Sigmoid colon (tissue), 7 donors: Measurements from ENCODE around the gene RAB36. TPM values are rescaled to one million over a fixed set of nuclear protein-coding genes. Genes with fewer than 3 reads are reported as not detected.

Experiments used
- DNase-seq: peaks from one replicate; pipeline ENCODE4 v3.0.0-alpha.2; 2019
- H3K27ac ChIP-seq, 4 donors: fragments of 200-600 bp; sonication (generic); one replicate each; pipeline ENCODE4 v1.5.1; 2016 to 2019; ENCODE audit warnings: mild to moderate bottlenecking in 1 of 4
- H3K27me3 ChIP-seq, 3 donors: fragments of 200-600 bp; sonication (generic); one replicate each; pipeline ENCODE4 v1.5.1; 2019; ENCODE audit warnings: mild to moderate bottlenecking in 1 of 3
- H3K36me3 ChIP-seq, 4 donors: fragments of 200-600 bp; sonication (generic); one replicate each; pipeline ENCODE4 v1.5.1; 2016 to 2019
- H3K4me1 ChIP-seq, 4 donors: fragments of 200-600 bp; sonication (generic); one replicate each; pipeline ENCODE4 v1.5.1; 2017 to 2019
- H3K4me3 ChIP-seq, 4 donors: fragments of 200-600 bp; sonication (generic); one replicate each; pipeline ENCODE4 v1.5.1; 2017 to 2019; ENCODE audit warnings: mild to moderate bottlenecking in 2 of 4, moderate library complexity in 1 of 4
- H3K9me3 ChIP-seq, 4 donors: fragments of 200-600 bp in 3 of 4; sonication (generic) in 3 of 4; one replicate each; pipeline versions ENCODE4 v1.5.1 to v1.6.1; 2013 to 2019
- EP300 ChIP-seq, 4 donors: sonication (generic); formaldehyde crosslinking; IDR thresholded peaks; one replicate each; pipeline ENCODE4 v1.6.1; 2017; ENCODE audit warnings: antibody characterized with exemption in 4 of 4
- POLR2A ChIP-seq, 2 donors: fragments of 450-650 bp; IDR thresholded peaks; one replicate each; pipeline ENCODE4 v1.6.1; 2016; ENCODE audit warnings: antibody characterized with exemption in 2 of 2, mild to moderate bottlenecking in 2 of 2, moderate library complexity in 2 of 2
- POLR2AphosphoS5 ChIP-seq, 4 donors: sonication (generic); formaldehyde crosslinking; IDR thresholded peaks; one replicate each; pipeline ENCODE4 v1.6.1; 2017; ENCODE audit warnings: antibody characterized with exemption in 4 of 4
- WGBS, 2 donors: extraction: QIAGEN DNeasy Blood & Tissue Kit; methylation state at CpG; one replicate each; pipeline ENCODE4 v1.1.7; 2013; 5-methylcytosine and 5-hydroxymethylcytosine counted together
- intact Hi-C: fragments of 100-400 bp; cut with DNase I; formaldehyde crosslinking; loops from one replicate; pipeline ENCODE4 v1.15.1; 2023
- polyA plus RNA-seq, 3 donors: library from polyadenylated mRNA; stranded (reverse); fragments of 200-250 nt; gene quantifications; one replicate each; pipeline ENCODE4 v1.2.3, GENCODE V29; 2013
- small RNA-seq, 3 donors: library from RNA; depleted of rRNA; stranded (forward); fragments of <200 nt; gene quantifications; one replicate each; pipeline ENCODE3, GENCODE V24; 2016
- total RNA-seq, 4 donors: library from RNA; depleted of rRNA; stranded (reverse); fragments of >200 nt; gene quantifications; one replicate each; pipeline ENCODE4 v1.1.0, GENCODE V29; 2016
- TF ChIP-seq, protein P1 (sequence below), 4 experiments: fragments of 450-650 bp in 3 of 4; fragments of 200-600 bp in 1 of 4; IDR thresholded peaks; one replicate each; pipeline ENCODE4 v1.5.1; 2016 to 2019; ENCODE audit warnings: antibody characterized with exemption in 4 of 4, mild to moderate bottlenecking in 3 of 4, moderate library complexity in 2 of 4
- donor health status: healthy with polysubstance abuse.
- donor health status: Bipolar disorder and iron deficiency.
- donor health status: healthy.

Gene RAB36
- total and polyA plus RNA-seq, 7 donors = 0.23 to 5.3 (median 2.1) TPM

DNA sequence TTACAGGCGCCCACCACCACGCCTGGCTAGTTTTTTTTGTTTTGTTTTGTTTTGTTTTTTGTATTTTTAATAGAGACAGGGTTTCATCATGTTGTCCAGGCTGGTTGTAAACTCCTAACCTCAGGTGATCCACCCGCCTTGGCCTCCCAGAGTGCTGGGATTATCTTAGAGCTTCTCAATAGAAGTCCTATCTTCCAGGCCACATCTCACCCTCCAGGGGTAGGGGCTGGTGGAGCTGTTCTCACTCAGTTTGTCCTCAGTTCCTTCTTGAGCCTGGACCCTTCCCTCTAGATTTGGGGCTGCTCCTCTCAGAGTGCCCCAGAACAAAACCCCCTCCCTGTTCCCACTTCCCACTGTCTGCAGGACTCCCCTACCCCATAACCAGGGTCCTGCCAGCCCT, 66.3 kb downstream of the RAB36 start:
- no peak for DNase-seq
- intact Hi-C loops = no loop called here
- peaks cover 0 to 60% (median 41%) of the 10 kb centered on the region in 4 donors for H3K4me1 ChIP-seq

DNA sequence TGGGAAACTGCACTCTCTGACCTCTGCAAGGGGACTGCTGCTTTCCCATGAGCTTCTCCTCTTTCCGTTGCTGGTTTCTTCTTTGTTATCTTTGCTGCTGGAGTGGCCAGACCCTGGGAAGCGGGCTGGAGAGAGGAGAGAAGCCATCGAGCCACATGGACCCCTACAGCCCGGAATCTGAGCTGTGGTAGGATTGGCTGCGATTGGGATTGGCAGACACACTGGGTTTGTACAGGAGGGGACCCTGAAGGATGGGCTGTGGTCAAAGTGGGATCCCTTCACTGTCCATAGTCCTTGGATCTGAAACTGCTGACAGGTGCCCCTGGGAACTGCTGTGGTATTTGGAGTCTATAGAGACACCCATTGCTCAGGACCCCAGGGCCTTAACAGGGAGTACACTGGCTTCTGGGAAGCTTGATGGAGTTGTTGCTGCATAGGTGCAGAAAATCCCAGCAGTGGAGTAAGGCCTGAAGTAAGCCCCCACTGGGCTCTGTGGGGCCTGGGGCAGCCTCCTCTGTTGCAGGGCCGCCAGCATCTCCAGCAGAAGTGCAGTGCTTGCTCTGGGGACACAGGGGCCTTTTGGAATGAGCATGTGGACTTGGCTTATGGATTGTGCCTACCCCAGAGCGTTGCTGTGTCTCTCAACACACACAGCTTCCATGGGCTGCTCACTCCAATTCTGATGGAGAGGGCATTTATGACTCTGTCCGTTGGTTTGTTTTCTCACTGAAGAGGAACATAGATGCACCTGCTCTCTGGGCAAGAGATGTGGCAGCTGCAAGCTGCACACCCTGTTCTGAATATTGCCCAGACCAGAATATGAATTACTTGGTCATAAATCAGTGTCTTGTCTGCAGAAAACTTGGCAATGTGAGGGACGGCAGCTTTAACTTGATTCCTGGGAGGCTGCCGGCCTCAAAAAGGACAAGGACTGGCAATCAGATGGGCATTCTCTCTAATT, 67.1 kb downstream of the RAB36 start:
- intact Hi-C loops = no loop called here
- H3K9me3 ChIP-seq = no peaks in the 10 kb centered on the region
- H3K4me1 ChIP-seq = peaks cover 0 to 65% (median 48%) of the 10 kb centered on the region in 4 donors
- TF ChIP-seq, protein P1, sequence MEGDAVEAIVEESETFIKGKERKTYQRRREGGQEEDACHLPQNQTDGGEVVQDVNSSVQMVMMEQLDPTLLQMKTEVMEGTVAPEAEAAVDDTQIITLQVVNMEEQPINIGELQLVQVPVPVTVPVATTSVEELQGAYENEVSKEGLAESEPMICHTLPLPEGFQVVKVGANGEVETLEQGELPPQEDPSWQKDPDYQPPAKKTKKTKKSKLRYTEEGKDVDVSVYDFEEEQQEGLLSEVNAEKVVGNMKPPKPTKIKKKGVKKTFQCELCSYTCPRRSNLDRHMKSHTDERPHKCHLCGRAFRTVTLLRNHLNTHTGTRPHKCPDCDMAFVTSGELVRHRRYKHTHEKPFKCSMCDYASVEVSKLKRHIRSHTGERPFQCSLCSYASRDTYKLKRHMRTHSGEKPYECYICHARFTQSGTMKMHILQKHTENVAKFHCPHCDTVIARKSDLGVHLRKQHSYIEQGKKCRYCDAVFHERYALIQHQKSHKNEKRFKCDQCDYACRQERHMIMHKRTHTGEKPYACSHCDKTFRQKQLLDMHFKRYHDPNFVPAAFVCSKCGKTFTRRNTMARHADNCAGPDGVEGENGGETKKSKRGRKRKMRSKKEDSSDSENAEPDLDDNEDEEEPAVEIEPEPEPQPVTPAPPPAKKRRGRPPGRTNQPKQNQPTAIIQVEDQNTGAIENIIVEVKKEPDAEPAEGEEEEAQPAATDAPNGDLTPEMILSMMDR (IDR thresholded peaks at IDR 0.05) = no peak
- peak in 3 of 4 donors; percentile 44 to 68 (median 51) for TF ChIP-seq POLR2AphosphoS5 (IDR thresholded peaks at IDR 0.05)
- DNase-seq = no peak
- 55 to 67% methylated on average over 10 of the region's 10 CpGs for WGBS, 2 donors
- no peaks in the 10 kb centered on the region for H3K27me3 ChIP-seq
- H3K27ac ChIP-seq = peak overlapping the region in 3 of 4 donors; percentile 24 to 47 (median 43)
- no peak overlapping the region for H3K4me3 ChIP-seq
- no peaks in the 10 kb centered on the region for H3K36me3 ChIP-seq

More for the DNA sequence above, 66.3 kb downstream of the RAB36 start:
- TF ChIP-seq EP300 (IDR thresholded peaks at IDR 0.05) (no peak), POLR2A (IDR thresholded peaks at IDR 0.05) (no peak), POLR2AphosphoS5 (IDR thresholded peaks at IDR 0.05) (no peak)
- TF ChIP-seq, protein P1 (IDR thresholded peaks at IDR 0.05) = no peak
- WGBS, 2 donors = 87 to 96% methylated on average over 3 of the region's 3 CpGs
- H3K4me3 ChIP-seq = no peak overlapping the region
- no peaks in the 10 kb centered on the region for H3K27me3 ChIP-seq
- no peaks in the 10 kb centered on the region for H3K9me3 ChIP-seq
- H3K27ac ChIP-seq = no peak overlapping the region
- H3K36me3 ChIP-seq = no peaks in the 10 kb centered on the region

DNA sequence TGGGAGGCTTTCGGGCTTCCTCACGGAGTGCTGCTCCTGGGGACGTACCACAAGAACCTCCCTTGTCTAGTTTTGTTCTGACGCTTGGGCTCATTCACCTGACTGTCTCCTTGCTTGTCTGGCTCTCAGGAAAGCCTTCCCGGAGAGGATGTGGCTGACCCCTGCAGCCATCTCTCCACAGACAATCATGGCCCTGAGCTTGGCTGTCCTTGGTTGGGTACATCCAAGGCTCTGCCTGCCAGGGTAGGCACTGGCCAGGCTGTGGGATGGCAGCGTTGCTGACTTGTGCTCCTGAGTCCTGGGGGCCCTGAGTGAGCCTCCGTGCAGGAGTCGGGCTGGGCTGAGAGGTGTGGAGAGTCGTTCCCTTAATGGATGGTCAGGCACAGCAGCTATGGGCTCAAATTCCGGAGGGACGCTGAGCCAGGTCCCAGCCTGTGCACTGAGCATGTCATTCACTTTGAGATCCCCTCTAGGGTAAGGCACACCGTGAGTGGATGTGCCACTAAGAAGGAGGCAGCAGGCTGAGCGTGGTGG, 67.8 kb downstream of the RAB36 start:
- Histone ChIP-seq H3K4me3 (no peak overlapping the region), H3K9me3 (no peaks in the 10 kb centered on the region), H3K36me3 (no peaks in the 10 kb centered on the region), H3K27me3 (no peaks in the 10 kb centered on the region), H3K4me1 (peaks cover 0 to 73% (median 55%) of the 10 kb centered on the region in 4 donors), H3K27ac (peak overlapping the region in 3 of 4 donors; percentile 24 to 47 (median 43))
- no peak for DNase-seq
- TF ChIP-seq POLR2AphosphoS5 (IDR thresholded peaks at IDR 0.05) (no peak), EP300 (IDR thresholded peaks at IDR 0.05) (no peak), POLR2A (IDR thresholded peaks at IDR 0.05) (no peak)
- TF ChIP-seq, protein P1 (IDR thresholded peaks at IDR 0.05) = no peak
- intact Hi-C loops = no loop called here
- whole genome bisulfite sequencing, 2 donors = 51 to 78% methylated on average over 13 of the region's 13 CpGs

DNA sequence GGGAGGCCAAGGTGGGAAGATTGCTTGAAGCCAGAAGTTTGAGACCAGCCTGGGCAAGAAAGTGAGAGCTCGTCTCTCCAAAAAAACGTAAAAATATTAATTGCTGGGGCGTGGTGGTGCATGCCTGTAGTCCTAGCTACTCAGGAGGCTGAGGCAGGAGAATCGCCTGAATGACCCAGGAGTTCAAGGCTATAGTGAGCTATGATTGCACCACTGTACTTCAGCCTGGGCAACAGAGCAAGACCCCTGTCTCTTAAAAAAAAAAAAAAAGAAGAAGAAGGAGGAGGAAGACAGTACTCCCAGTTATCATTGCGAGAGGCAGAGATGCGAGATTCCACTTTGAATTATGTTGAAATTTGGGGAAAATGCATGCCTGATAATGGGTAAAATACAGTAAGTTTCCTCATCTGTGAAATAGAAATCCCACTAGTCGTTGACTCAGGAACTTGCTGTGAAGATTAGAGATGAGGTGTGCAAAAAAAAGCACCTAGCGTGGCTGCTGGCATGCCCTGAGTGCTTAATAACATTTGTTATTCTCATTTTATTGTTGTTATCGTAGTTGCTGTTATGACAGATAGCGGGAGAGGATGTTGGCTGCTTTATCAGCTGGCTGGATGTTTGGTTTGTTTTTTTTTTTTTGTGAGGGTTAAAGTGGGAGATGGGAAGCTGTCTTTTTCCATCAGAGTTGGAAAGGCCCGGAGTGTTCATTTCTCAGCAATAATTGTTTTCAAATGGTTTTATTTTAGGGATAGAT, 68.5 kb downstream of the RAB36 start:
- Histone ChIP-seq H3K4me1 (peaks cover 0 to 79% (median 61%) of the 10 kb centered on the region in 4 donors), H3K27me3 (no peaks in the 10 kb centered on the region), H3K27ac (peak overlapping the region in 3 of 4 donors; percentile 43 to 47 (median 45)), H3K9me3 (no peaks in the 10 kb centered on the region), H3K4me3 (no peak overlapping the region), H3K36me3 (no peaks in the 10 kb centered on the region)
- DNase-seq = no peak
- TF ChIP-seq POLR2A (IDR thresholded peaks at IDR 0.05) = no peak
- TF ChIP-seq, protein P1 (IDR thresholded peaks at IDR 0.05) = no peak
- no peak for TF ChIP-seq EP300 (IDR thresholded peaks at IDR 0.05)
- TF ChIP-seq POLR2AphosphoS5 (IDR thresholded peaks at IDR 0.05) = no peak
- intact Hi-C loops = no loop called here
- 63 to 71% methylated on average over 11 of the region's 11 CpGs for WGBS, 2 donors

Small RNAs within 50 kb of the gene (small RNA-seq; reads per million reads assigned to genes)
- gene BCRP8 (0 reads per million in 3 donors), gene RF00017 (0 reads per million in 3 donors), gene RF00066 (0 reads per million in 3 donors)

Other genes with a start within 250 kb of the RAB36 start
- gene GNAZ, start 75.0 kb upstream of the RAB36 start, total RNA-seq = 10 to 100 TPM; 22.8 to 27.6 (median 24.9) TPM
- gene GNAZ, start 75.0 kb upstream of the RAB36 start, polyA plus RNA-seq = 1 to 10 TPM in 1 of 3 donors, under 1 TPM in 2; under 0.01 to 2.6 (median 0.46) TPM
- under 1 TPM in 2 of 4 donors, not detected in 2; 0.33 to 0.81 TPM for gene RSPH14, start 3.5 kb upstream of the RAB36 start, total RNA-seq
- under 1 TPM in 1 of 3 donors, not detected in 2; 0.06 TPM for gene RSPH14, start 3.5 kb upstream of the RAB36 start, polyA plus RNA-seq
- gene BCR, start 35.0 kb downstream of the RAB36 start, total RNA-seq = 10 to 100 TPM; 13.2 to 39.9 (median 21.5) TPM
- gene BCR, start 35.0 kb downstream of the RAB36 start, polyA plus RNA-seq = 10 to 100 TPM; 10.8 to 25.9 (median 10.9) TPM